RWPE2 (cell line): ENCODE data around the gene ATXN2.
A peak's percentile ranks its signal among the peaks of the same experiment; 100 is the strongest.

Experiments used
- ATAC-seq: fragments of 200-7000 bp; cut with Tn5 transposase; 3 replicates; pipeline ENCODE4 v1.9.1; 2021; ENCODE audit warnings: low read depth
- DNase-seq: peaks from one replicate; pipeline ENCODE4 v3.0.0-alpha.2; 2020; ENCODE audit warnings: low spot score
- H3K27ac ChIP-seq: fragments of 450-650 bp; 2 replicates; pipeline ENCODE4 v1.5.1; 2017; ENCODE audit warnings: mild to moderate bottlenecking; ENCODE audit not compliant: poor library complexity, severe bottlenecking
- H3K27me3 ChIP-seq: fragments of 250-450 bp; sonication (Bioruptor Pico); 2 replicates; pipeline ENCODE4 v1.5.1; 2021; ENCODE audit warnings: mild to moderate bottlenecking, moderate library complexity; ENCODE audit not compliant: insufficient read depth, poor library complexity, severe bottlenecking
- H3K36me3 ChIP-seq: fragments of 250-450 bp; sonication (Bioruptor Pico); 2 replicates; pipeline ENCODE4 v1.5.1; 2020; ENCODE audit warnings: low read depth, mild to moderate bottlenecking, moderate library complexity
- H3K4me1 ChIP-seq: fragments of 250-450 bp; sonication (Bioruptor Pico); 2 replicates; pipeline ENCODE4 v1.5.1; 2021; ENCODE audit warnings: mild to moderate bottlenecking, moderate library complexity; ENCODE audit not compliant: insufficient read depth, poor library complexity, severe bottlenecking
- H3K4me3 ChIP-seq: fragments of 250-450 bp; sonication (Bioruptor Pico); 2 replicates; pipeline ENCODE4 v1.5.1; 2021; ENCODE audit warnings: mild to moderate bottlenecking, moderate library complexity; ENCODE audit not compliant: severe bottlenecking
- H3K9me3 ChIP-seq: fragments of 250-450 bp; sonication (Bioruptor Pico); 2 replicates; pipeline ENCODE4 v1.5.1; 2021; ENCODE audit warnings: mild to moderate bottlenecking, moderate library complexity; ENCODE audit not compliant: severe bottlenecking
- CTCF ChIP-seq: fragments of 450-650 bp; IDR thresholded peaks from one replicate; pipeline ENCODE4 v1.5.1; 2017; ENCODE audit warnings: mild to moderate bottlenecking, moderate library complexity; ENCODE audit not compliant: poor library complexity, severe bottlenecking

The ATXN2 gene

GRCh38 chr12:111408686-111409402, 190.3 kb downstream of the ATXN2 start:
- Histone ChIP-seq H3K4me1 (peaks cover 47% of the 10 kb centered on the region), H3K27ac (peak overlapping the region; percentile 79), H3K27me3 (no peaks in the 10 kb centered on the region), H3K36me3 (no peaks in the 10 kb centered on the region), H3K4me3 (no peak overlapping the region), H3K9me3 (no peaks in the 10 kb centered on the region)
- ATAC-seq (no peak), DNase-seq (no peak)
- no peak for TF ChIP-seq CTCF

- no peak overlapping the region for H3K4me3 ChIP-seq
These were observed 191.0 kb downstream of the ATXN2 start for GRCh38 chr12:111408116-111408440.

GRCh38 chr12:111407377-111408115, 191.6 kb downstream of the ATXN2 start:
- peak overlapping the region; percentile 76 for H3K4me3 ChIP-seq
- DNase-seq, result no peak
- no peaks in the 10 kb centered on the region for H3K36me3 ChIP-seq
- no peaks in the 10 kb centered on the region for H3K27me3 ChIP-seq
- peak overlapping the region; percentile 79 for H3K27ac ChIP-seq
- no peak for TF ChIP-seq CTCF
- no peaks in the 10 kb centered on the region for H3K9me3 ChIP-seq
- H3K4me1 ChIP-seq, result peaks cover 44% of the 10 kb centered on the region
- ATAC-seq, result no peak

More at GRCh38 chr12:111408116-111408440, 191.0 kb downstream of the ATXN2 start:
- no peak for TF ChIP-seq CTCF
- H3K27ac ChIP-seq, result peak overlapping the region; percentile 79
- ATAC-seq, result no peak
- DNase-seq, result no peak
- H3K4me1 ChIP-seq, result peaks cover 43% of the 10 kb centered on the region
- H3K9me3 ChIP-seq, result no peaks in the 10 kb centered on the region
- no peaks in the 10 kb centered on the region for H3K36me3 ChIP-seq
- H3K27me3 ChIP-seq, result no peaks in the 10 kb centered on the region

GRCh38 chr12:111406474-111407376, 192.4 kb downstream of the ATXN2 start:
- no peaks in the 10 kb centered on the region for H3K27me3 ChIP-seq
- no peak for ATAC-seq
- H3K36me3 ChIP-seq, result no peaks in the 10 kb centered on the region
- DNase-seq, result no peak
- no peak for TF ChIP-seq CTCF
- H3K4me3 ChIP-seq, result peak overlapping the region; percentile 76
- H3K4me1 ChIP-seq, result peaks cover 40% of the 10 kb centered on the region
- no peaks in the 10 kb centered on the region for H3K9me3 ChIP-seq
- peak overlapping the region; percentile 79 for H3K27ac ChIP-seq
